ENCODE measurements around the gene PMEPA1.

GRCh38 chr20:57705127-57705899 is 4.5 kb downstream of the PMEPA1 start:
- no peak for TF ChIP-seq CTCF (conservative IDR thresholded peaks at IDR 0.05; ENCODE audit: low read length)
- TF ChIP-seq EZH2phosphoT487 (IDR thresholded peaks at IDR 0.05; ENCODE audit: borderline replicate concordance, low read depth, low read length), result no peak

Measured in OCI-LY7 (cell line).